Measurements from ENCODE around the gene RAB40C. TPM values are rescaled to one million over a fixed set of nuclear protein-coding genes. Genes with fewer than 3 reads are reported as not detected.

The RAB40C gene
- total and polyA plus RNA-seq, 10 of the 15 experiments (the other 5 are each of a cell fraction or from before 2014, with no cell fraction given), result 0.06 to 12.8 (median 4.6) TPM

DNA sequence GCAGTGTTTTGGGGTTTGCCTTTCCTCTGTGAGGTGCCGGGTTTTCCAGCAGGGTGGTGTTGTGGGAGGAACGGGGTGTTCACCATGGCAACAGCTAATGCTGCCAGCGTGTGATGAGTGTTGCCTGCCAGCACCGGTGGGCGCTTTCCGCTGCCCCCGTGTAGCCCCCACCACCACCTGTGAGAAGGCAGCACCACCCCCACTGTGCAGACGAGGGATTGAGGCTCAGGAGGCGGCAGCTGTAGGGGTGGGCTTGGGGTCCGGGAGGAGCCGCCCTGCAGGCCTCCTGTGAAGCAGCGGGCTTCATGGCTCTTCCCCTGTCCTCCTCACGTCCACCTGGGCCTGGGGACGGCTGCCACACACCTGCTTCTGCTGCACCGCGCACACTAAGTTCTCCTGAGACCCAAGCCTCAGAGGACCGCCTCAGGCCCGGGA lies 5.2 kb downstream of the RAB40C start:
- ChIA-PET POLR2A (no interaction called here), SMC1A (ENCODE audit: uncharacterized antibody, unreplicated experiment) (no interaction called here), RAD21 (ENCODE audit: unreplicated experiment) (no interaction called here), CTCF (no interaction called here)
- peaks cover 11% of the 10 kb centered on the region for H3K79me2 ChIP-seq (ENCODE audit: control insufficient read depth, insufficient read depth, low read length)
- no peaks in the 10 kb centered on the region; the same call in 2 of the 3 replicates for H3K9me3 ChIP-seq (replicated peaks; ENCODE audit: control insufficient read depth, insufficient read depth, low read length)
- in situ Hi-C loops (cut with MboI) (no loop called here), intact Hi-C loops (cut with micrococcal nuclease; ENCODE audit: unreplicated experiment) (no loop called here)
- 86% methylated on average over 18 of the region's 18 CpGs for WGBS (ENCODE audit: insufficient coverage, insufficient replicate concordance, low lambda C conversion rate, missing lambda C conversion rate)
- peaks cover 0 to 4% of the 10 kb centered on the region in 2 experiments; a peak in 2 of 4 replicates for H3K36me3 ChIP-seq (ENCODE audit: control insufficient read depth in 2 of 2, insufficient read depth in 2 of 2, low read length in 1 of 2)
- no peak overlapping the region for H3K4me3 ChIP-seq
- ATAC-seq (no peak), DNase-seq (ENCODE audit: low read depth, low spot score) (no peak), FAIRE-seq (no peak)
- no peak overlapping the region for H3K4me2 ChIP-seq (ENCODE audit: control insufficient read depth, insufficient read depth)
- TF ChIP-seq SIN3A (IDR thresholded peaks at IDR 0.05; ENCODE audit: low read depth, low read length) (no peak), ZNF622 (IDR thresholded peaks at IDR 0.05) (no peak), SREBF1 (IDR thresholded peaks at IDR 0.05; ENCODE audit: low read length) (no peak), STAT1 (conservative IDR thresholded peaks at IDR 0.05) (no peak)
- TF ChIP-seq, protein P1, sequence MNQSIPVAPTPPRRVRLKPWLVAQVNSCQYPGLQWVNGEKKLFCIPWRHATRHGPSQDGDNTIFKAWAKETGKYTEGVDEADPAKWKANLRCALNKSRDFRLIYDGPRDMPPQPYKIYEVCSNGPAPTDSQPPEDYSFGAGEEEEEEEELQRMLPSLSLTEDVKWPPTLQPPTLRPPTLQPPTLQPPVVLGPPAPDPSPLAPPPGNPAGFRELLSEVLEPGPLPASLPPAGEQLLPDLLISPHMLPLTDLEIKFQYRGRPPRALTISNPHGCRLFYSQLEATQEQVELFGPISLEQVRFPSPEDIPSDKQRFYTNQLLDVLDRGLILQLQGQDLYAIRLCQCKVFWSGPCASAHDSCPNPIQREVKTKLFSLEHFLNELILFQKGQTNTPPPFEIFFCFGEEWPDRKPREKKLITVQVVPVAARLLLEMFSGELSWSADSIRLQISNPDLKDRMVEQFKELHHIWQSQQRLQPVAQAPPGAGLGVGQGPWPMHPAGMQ (IDR thresholded peaks at IDR 0.05; ENCODE audit: borderline replicate concordance), result no peak
- H2AFZ ChIP-seq (ENCODE audit: control insufficient read depth, low read depth, low read length), result no peak overlapping the region
- H3K9ac ChIP-seq (ENCODE audit: control insufficient read depth, insufficient read depth, low read length), result no peak overlapping the region
- H4K20me1 ChIP-seq (ENCODE audit: control insufficient read depth, insufficient read depth), result no peaks in the 10 kb centered on the region
- no peak overlapping the region for H3K27ac ChIP-seq (ENCODE audit: control insufficient read depth, insufficient read depth)
- no peaks in the 10 kb centered on the region for H3K27me3 ChIP-seq (replicated peaks in 1 of 2; ENCODE audit: control insufficient read depth in 2 of 2, insufficient read depth in 2 of 2, low read length in 1 of 2)
- H3K4me1 ChIP-seq (ENCODE audit: control insufficient read depth, insufficient read depth, low read length), result peaks cover 8% of the 10 kb centered on the region
- BruUV-seq (replicated peaks), result no TSS peak

DNA sequence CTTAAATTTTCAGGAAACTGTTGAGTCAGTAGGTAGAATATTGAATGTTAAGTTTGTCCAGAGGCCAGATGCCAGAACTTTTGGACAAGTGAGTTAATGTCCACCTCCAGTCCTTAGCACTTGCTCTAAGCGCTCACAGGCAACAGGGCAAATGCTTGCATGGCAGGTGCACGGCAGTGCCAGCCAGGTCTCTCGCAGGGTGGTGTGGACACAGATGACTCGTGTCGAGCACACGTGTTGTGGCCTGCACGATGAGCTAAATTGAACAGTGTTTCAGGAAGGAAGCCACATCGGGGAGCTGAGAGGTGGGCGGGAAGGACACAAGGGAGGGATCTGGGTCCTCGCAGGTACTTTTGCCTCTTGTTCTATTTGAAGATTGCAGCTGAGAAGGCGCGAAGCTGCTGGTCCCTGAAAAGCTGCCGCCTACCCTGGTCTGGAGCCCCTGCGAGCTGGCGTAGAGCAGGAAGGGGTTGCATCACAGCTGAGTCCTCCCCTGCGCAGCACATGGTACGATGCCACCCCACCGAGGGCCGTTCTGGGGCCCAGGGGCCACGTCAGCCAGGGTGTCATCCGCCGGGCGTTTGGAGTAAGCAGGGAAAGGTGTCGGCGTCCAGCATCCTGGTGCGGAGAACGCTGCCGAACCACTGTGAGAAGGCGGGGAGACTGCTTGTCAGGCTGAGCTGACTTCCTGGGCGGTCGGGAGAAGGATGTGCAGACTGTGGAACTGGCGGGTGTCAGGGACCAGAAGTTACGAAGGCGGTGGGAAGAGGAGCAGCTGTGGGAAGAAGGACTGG lies 6.3 kb downstream of the RAB40C start:
- Histone ChIP-seq H3K9ac (ENCODE audit: control insufficient read depth, insufficient read depth, low read length) (no peak overlapping the region), H3K27me3 (replicated peaks in 1 of 2; ENCODE audit: control insufficient read depth in 2 of 2, insufficient read depth in 2 of 2, low read length in 1 of 2) (no peaks in the 10 kb centered on the region), H2AFZ (ENCODE audit: control insufficient read depth, low read depth, low read length) (no peak overlapping the region), H3K4me2 (ENCODE audit: control insufficient read depth, insufficient read depth) (no peak overlapping the region), H3K79me2 (ENCODE audit: control insufficient read depth, insufficient read depth, low read length) (peaks cover 2% of the 10 kb centered on the region), H3K4me1 (ENCODE audit: control insufficient read depth, insufficient read depth, low read length) (peaks cover 2% of the 10 kb centered on the region), H3K4me3 (no peak overlapping the region), H4K20me1 (ENCODE audit: control insufficient read depth, insufficient read depth) (no peaks in the 10 kb centered on the region), H3K9me3 (replicated peaks; ENCODE audit: control insufficient read depth, insufficient read depth, low read length) (no peaks in the 10 kb centered on the region; the same call in 2 of the 3 replicates), H3K27ac (ENCODE audit: control insufficient read depth, insufficient read depth) (no peak overlapping the region), H3K36me3 (ENCODE audit: control insufficient read depth in 2 of 2, insufficient read depth in 2 of 2, low read length in 1 of 2) (peaks cover 0 to 4% of the 10 kb centered on the region in 2 experiments; a peak in 2 of 4 replicates)
- FAIRE-seq (no peak), DNase-seq (ENCODE audit: low read depth, low spot score) (no peak), ATAC-seq (no peak)
- ChIA-PET SMC1A (ENCODE audit: uncharacterized antibody, unreplicated experiment) (no interaction called here), CTCF (interaction anchor here (0.9 kb wide), 1 partner anchor 9 kb away, joined by 4 read pairs; no protein-coding TSS in a partner anchor), POLR2A (no interaction called here), RAD21 (ENCODE audit: unreplicated experiment) (no interaction called here)
- intact Hi-C loops (cut with micrococcal nuclease; ENCODE audit: unreplicated experiment), result no loop called here
- in situ Hi-C loops (cut with MboI), result no loop called here
- 80% methylated on average over 31 of the region's 34 CpGs for WGBS (ENCODE audit: insufficient coverage, insufficient replicate concordance, low lambda C conversion rate, missing lambda C conversion rate)
- no TSS peak for BruUV-seq (replicated peaks)
- TF ChIP-seq SIX5 (IDR thresholded peaks at IDR 0.05; ENCODE audit: low read depth, low read length, severe bottlenecking) (no peak), ZZZ3 (IDR thresholded peaks at IDR 0.05; ENCODE audit: control insufficient read depth, insufficient read length, low read depth) (no peak), CREB1 (IDR thresholded peaks at IDR 0.05; ENCODE audit: low read depth) (no peak), KLF5 (IDR thresholded peaks at IDR 0.05; ENCODE audit: partially characterized antibody) (no peak)
- TF ChIP-seq, protein P2, sequence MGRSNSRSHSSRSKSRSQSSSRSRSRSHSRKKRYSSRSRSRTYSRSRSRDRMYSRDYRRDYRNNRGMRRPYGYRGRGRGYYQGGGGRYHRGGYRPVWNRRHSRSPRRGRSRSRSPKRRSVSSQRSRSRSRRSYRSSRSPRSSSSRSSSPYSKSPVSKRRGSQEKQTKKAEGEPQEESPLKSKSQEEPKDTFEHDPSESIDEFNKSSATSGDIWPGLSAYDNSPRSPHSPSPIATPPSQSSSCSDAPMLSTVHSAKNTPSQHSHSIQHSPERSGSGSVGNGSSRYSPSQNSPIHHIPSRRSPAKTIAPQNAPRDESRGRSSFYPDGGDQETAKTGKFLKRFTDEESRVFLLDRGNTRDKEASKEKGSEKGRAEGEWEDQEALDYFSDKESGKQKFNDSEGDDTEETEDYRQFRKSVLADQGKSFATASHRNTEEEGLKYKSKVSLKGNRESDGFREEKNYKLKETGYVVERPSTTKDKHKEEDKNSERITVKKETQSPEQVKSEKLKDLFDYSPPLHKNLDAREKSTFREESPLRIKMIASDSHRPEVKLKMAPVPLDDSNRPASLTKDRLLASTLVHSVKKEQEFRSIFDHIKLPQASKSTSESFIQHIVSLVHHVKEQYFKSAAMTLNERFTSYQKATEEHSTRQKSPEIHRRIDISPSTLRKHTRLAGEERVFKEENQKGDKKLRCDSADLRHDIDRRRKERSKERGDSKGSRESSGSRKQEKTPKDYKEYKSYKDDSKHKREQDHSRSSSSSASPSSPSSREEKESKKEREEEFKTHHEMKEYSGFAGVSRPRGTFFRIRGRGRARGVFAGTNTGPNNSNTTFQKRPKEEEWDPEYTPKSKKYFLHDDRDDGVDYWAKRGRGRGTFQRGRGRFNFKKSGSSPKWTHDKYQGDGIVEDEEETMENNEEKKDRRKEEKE (IDR thresholded peaks at IDR 0.05), result no peak
